SK-N-SH treated with all-trans-retinoic acid at 6 μM for 48 hours (cell line): ENCODE data around the gene MYO16.

Experiments used
- ISL1 ChIP-seq: fragments of 250-450 bp; sonication (Bioruptor Pico); IDR thresholded peaks from 2 replicates; pipeline ENCODE4 v2.1.2; 2022; ENCODE audit warnings: mild to moderate bottlenecking, moderate library complexity
- RARB ChIP-seq: fragments of 250-450 bp; sonication (Bioruptor Pico); IDR thresholded peaks from 2 replicates; pipeline ENCODE4 v1.8.0; 2021; ENCODE audit warnings: mild to moderate bottlenecking, moderate library complexity
- ZNF8 ChIP-seq: fragments of 450-650 bp; formaldehyde crosslinking; IDR thresholded peaks from 2 replicates; pipeline ENCODE4 v1.5.0; 2020; ENCODE audit warnings: mild to moderate bottlenecking, moderate library complexity
- TF ChIP-seq, protein P1 (sequence below): fragments of 250-450 bp; sonication (Bioruptor Pico); IDR thresholded peaks from 2 replicates; pipeline ENCODE4 v1.8.0; 2020; ENCODE audit warnings: mild to moderate bottlenecking, moderate library complexity, borderline replicate concordance
- TF ChIP-seq, protein P2 (sequence below): fragments of 250-450 bp; sonication (Bioruptor Pico); IDR thresholded peaks from 2 replicates; pipeline ENCODE4 v1.5.0; 2020; ENCODE audit warnings: mild to moderate bottlenecking, moderate library complexity

DNA sequence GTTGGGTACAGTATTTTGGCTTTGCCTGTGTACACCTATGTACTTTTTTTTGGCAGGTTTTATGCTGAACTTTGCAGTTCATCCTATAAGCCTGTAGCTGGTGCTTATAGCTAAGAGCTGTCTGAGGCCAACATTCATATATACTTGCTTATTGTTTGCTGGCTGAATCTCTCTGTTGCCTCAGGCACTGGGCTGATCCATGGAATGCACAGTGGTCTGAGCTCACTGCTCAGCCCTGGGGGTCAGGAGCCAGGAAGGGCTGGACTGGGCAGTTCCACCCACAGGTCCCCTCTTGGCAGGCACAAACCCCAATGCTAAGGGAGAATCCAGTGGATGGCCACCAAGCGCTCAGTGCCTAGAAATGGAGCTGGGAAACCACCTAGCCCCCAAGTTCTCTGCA lies 308.7 kb downstream of the MYO16 start:
- TF ChIP-seq ISL1 (CRISPR knock-in tag), result no peak
- TF ChIP-seq ZNF8 (CRISPR knock-in tag), result no peak
- TF ChIP-seq, protein P1, sequence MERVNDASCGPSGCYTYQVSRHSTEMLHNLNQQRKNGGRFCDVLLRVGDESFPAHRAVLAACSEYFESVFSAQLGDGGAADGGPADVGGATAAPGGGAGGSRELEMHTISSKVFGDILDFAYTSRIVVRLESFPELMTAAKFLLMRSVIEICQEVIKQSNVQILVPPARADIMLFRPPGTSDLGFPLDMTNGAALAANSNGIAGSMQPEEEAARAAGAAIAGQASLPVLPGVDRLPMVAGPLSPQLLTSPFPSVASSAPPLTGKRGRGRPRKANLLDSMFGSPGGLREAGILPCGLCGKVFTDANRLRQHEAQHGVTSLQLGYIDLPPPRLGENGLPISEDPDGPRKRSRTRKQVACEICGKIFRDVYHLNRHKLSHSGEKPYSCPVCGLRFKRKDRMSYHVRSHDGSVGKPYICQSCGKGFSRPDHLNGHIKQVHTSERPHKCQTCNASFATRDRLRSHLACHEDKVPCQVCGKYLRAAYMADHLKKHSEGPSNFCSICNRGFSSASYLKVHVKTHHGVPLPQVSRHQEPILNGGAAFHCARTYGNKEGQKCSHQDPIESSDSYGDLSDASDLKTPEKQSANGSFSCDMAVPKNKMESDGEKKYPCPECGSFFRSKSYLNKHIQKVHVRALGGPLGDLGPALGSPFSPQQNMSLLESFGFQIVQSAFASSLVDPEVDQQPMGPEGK (CRISPR knock-in tag), result no peak
- TF ChIP-seq, protein P2, sequence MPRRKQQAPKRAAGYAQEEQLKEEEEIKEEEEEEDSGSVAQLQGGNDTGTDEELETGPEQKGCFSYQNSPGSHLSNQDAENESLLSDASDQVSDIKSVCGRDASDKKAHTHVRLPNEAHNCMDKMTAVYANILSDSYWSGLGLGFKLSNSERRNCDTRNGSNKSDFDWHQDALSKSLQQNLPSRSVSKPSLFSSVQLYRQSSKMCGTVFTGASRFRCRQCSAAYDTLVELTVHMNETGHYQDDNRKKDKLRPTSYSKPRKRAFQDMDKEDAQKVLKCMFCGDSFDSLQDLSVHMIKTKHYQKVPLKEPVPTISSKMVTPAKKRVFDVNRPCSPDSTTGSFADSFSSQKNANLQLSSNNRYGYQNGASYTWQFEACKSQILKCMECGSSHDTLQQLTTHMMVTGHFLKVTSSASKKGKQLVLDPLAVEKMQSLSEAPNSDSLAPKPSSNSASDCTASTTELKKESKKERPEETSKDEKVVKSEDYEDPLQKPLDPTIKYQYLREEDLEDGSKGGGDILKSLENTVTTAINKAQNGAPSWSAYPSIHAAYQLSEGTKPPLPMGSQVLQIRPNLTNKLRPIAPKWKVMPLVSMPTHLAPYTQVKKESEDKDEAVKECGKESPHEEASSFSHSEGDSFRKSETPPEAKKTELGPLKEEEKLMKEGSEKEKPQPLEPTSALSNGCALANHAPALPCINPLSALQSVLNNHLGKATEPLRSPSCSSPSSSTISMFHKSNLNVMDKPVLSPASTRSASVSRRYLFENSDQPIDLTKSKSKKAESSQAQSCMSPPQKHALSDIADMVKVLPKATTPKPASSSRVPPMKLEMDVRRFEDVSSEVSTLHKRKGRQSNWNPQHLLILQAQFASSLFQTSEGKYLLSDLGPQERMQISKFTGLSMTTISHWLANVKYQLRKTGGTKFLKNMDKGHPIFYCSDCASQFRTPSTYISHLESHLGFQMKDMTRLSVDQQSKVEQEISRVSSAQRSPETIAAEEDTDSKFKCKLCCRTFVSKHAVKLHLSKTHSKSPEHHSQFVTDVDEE (CRISPR knock-in tag), result no peak
- no peak for TF ChIP-seq RARB
